ENCODE results near the gene CNTN4.

- no peak for TF ChIP-seq POLR2AphosphoS5 (IDR thresholded peaks at IDR 0.05; ENCODE audit: insufficient read depth, low read depth, low read length)
- no peak for TF ChIP-seq POLR2A (IDR thresholded peaks at IDR 0.05; ENCODE audit: low read depth, low read length)
- no peak for TF ChIP-seq CTCF (IDR thresholded peaks at IDR 0.05; ENCODE audit: extremely low read depth in 1 of 2, insufficient read depth in 1 of 2, low read depth in 1 of 2, low read length in 2 of 2)
- no peak for TF ChIP-seq EZH2 (IDR thresholded peaks at IDR 0.05; ENCODE audit: borderline replicate concordance, low read depth, low read length, severe bottlenecking)
- TF ChIP-seq MAX (IDR thresholded peaks at IDR 0.05; ENCODE audit: insufficient read depth, insufficient read length), result no peak
Measured at GRCh38 chr3:2957115-2957514, 858.4 kb downstream of the CNTN4 start.

Data from endothelial cell of umbilical vein (primary cell).